ENCODE data around the gene RAB7A.

RAB7A gene

DNA sequence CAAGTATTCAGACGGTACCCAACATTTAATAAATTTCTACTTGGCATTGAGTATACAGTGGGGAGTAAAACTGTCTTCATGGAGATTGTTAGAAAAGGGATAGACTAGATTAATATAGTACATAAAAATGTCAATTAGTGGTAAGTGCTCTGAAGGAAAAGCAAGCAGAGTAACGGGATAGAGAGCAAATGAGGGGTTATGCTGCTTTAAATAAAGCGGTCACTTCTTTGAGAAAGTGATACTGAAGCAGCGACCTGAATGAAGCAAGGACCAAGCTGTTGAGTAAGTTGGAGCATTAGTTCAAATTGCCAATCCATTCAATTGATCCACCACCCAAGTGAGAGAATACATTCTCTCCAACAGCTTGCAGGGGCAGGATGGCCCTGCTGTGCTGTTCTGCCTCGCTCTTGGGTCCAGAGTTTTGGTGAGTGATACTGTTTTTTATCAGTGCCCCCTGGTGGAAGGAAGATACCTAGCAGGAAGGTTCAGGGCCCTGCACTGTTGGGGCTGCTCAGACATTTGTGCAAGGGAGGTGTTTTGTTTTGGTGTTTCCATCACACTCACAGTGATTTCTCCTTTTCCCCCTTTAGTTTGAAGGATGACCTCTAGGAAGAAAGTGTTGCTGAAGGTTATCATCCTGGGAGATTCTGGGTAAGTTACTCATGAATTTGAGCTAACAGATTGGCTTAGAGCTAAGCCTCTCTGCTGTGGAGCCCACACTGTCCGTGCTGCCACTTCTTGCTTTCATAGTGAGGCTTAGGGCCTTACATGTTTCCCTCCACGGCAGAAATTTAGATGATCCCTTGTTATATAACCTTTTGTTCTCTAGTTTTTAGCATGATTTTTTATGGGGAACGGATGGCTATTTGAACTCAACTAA lies 69.0 kb downstream of the RAB7A start:
- TF ChIP-seq, protein P1, sequence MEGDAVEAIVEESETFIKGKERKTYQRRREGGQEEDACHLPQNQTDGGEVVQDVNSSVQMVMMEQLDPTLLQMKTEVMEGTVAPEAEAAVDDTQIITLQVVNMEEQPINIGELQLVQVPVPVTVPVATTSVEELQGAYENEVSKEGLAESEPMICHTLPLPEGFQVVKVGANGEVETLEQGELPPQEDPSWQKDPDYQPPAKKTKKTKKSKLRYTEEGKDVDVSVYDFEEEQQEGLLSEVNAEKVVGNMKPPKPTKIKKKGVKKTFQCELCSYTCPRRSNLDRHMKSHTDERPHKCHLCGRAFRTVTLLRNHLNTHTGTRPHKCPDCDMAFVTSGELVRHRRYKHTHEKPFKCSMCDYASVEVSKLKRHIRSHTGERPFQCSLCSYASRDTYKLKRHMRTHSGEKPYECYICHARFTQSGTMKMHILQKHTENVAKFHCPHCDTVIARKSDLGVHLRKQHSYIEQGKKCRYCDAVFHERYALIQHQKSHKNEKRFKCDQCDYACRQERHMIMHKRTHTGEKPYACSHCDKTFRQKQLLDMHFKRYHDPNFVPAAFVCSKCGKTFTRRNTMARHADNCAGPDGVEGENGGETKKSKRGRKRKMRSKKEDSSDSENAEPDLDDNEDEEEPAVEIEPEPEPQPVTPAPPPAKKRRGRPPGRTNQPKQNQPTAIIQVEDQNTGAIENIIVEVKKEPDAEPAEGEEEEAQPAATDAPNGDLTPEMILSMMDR (conservative IDR thresholded peaks at IDR 0.05), result peak; percentile 92
- no peak for TF ChIP-seq ZFX (IDR thresholded peaks at IDR 0.05)
- no peak overlapping the region for H3K27ac ChIP-seq

DNA sequence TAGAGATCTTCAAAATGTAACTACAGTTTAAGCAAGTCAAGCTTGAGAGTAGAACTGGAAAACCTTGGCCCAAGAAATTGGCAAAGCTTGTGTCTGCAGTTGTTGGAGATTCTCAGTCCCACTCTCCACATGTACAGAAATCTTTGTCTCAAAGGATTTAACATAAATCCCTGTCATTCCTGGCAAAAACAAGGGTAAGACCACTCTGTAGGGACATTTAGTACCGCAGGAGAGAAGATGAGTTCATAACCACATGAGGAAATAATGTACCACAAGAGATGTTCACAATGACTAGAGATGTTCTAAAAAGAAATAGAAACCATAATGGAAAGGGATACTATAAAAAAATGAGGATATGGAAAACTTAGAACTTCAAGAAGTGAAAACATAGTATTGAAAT lies 73.7 kb downstream of the RAB7A start:
- no peak overlapping the region for H3K27ac ChIP-seq
- no peak for TF ChIP-seq ZFX (IDR thresholded peaks at IDR 0.05)
- TF ChIP-seq, protein P1 (conservative IDR thresholded peaks at IDR 0.05), result no peak

DNA sequence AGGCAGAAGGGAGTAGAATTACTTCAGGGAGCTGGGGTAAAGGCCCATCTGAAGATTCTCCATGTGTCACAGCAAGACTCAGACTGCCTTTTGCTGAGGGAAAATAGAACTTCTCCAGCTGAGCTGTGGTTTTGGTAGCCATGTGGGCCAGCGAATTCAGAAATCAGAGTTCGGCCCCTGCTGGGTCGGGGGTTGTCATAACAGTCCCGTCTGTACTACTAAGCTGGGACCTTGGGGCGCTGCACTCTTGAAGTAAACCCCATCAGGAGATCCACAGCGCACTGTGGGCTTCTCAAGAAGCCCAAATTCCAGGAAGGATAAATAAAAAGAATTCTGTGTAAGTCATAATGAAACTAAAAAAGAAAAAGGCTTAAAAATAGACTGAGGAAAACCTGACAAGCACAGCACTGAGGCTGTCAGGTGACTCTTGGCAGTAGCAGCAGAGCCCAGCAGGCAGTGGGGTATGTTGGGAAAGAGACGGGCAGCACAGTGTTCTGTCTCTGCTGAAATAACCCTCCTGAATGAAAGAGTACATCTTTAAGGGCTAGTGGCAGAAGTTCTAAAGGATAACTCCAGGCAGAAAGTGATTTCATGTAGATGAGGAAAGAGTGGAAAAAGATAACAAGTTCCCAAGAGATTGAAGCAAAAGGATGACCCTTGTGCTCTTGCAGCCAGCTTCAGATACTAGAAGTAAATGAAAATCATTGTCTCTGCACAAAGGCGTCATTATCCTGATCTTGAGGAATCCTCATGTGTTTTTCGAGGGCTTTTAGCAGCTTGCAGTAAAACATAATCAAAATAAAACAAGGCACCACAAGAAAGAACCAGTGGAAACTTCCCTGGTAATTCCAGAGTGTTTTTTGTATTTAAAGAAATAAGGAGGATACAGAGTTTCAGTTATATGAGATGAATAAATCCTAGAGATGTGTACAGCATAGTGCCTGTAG lies 74.5 kb downstream of the RAB7A start:
- no peak for TF ChIP-seq ZFX (IDR thresholded peaks at IDR 0.05)
- TF ChIP-seq, protein P1 (conservative IDR thresholded peaks at IDR 0.05), result no peak
- H3K27ac ChIP-seq, result no peak overlapping the region

DNA sequence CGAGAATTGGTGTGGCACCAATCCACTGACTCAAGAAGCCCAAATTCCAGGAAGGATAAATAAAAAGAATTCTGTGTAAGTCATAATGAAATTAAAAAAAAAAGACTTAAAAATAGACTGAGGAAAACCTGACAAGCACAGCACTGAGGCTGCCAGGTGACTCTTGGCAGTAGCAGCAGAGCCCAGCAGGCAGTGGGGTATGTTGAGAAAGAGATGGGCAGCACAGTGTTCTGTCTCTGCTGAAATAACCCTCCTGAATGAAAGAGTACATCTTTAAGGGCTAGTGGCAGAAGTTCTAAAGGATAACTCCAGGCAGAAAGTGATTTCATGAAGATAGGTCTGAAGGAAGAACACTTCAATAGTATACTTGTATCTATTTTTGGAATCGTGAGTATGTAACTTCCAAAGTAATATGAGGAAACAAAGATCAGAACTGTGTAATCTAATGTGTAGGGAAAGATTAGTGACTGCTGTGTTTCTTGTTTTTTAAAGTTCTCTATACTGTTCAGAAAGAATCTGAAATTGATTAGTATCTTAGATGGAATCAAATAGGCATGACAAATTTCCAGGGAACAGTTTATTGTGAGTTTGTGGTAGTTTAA lies 75.9 kb downstream of the RAB7A start:
- H3K27ac ChIP-seq, result no peak overlapping the region
- no peak for TF ChIP-seq ZFX (IDR thresholded peaks at IDR 0.05)
- TF ChIP-seq, protein P1 (conservative IDR thresholded peaks at IDR 0.05), result no peak

DNA sequence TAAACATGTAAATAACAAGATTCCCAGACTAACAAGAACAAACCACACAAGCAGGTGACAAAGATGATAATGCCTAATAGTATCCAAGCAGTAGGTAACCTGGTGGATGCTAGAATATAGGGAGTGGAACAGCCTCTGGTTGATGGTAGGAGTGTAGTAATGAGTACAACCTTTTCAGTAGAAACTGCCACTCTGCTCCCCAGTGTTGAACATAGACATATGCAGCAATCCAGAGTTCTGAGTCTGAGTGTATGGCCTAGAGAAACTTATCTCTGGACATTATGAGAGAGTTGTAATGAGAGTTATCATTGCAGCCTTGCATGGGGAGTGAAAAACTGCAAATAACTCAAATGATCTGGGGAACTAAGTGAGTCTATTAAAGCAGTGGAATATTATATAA lies 77.3 kb downstream of the RAB7A start:
- TF ChIP-seq ZFX (IDR thresholded peaks at IDR 0.05), result no peak
- TF ChIP-seq, protein P1 (conservative IDR thresholded peaks at IDR 0.05), result no peak
- no peak overlapping the region for H3K27ac ChIP-seq

DNA sequence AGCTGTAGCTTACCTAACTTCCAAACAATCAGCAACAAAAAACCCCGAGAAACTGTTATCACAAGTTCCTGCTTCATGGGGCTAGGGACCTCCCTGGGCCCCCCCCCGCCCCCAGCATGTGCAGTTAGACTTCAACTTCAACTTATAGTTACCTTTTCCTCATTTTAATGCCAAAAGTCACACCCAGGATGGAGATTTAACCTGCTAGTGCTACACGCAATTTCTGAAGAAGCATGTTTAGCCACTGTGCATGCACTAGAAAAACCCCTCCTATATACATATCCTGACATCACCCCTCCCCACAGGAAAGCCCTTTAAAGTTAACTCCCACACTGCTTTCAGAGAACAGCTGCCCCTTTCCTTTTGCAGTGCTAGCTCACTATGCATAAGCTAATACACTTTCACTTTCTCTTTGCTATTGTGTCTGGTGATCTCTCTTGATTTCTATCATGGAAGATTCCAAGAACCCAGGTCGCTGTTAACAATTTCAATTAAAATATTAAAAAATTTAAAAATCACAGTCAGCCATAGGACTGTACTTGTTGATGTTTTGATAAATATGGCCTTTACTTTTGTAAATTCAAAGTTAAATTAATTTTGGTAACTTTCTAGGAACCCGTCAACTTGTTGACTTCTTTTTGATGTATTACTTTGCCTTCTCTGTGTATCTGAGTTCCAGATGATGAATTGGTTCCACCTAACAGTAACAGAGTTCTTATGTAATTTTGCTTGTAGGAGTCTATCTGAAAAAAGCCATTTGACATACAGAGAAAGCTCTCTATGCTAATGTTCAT lies 78.2 kb downstream of the RAB7A start:
- TF ChIP-seq, protein P1 (conservative IDR thresholded peaks at IDR 0.05), result no peak
- no peak overlapping the region for H3K27ac ChIP-seq
